Measurements from ENCODE around the gene SLC35E1. TPM values are rescaled to one million over a fixed set of nuclear protein-coding genes. Genes with fewer than 3 reads are reported as not detected.
A peak's percentile ranks its signal among the peaks of the same experiment; 100 is the strongest.
"Not testable (repeated sequence)": the region's sequence is repeated elsewhere in the genome, so short reads cannot be mapped to it uniquely, and the experiment has no call there.

SLC35E1 gene
- total and polyA plus RNA-seq, 2 of the 4 experiments (the other 2 are of a cell fraction): 22.6 to 38.0 TPM

- DNase-seq (peak; percentile 62), ATAC-seq (ENCODE audit: low read depth) (peak; percentile 75)
- H3K27ac ChIP-seq (ENCODE audit: insufficient read depth, low read length); H3K14ac ChIP-seq (replicated peaks; ENCODE audit: low read depth, low read length); H2BK5ac ChIP-seq (ENCODE audit: low read depth, low read length, poor library complexity, severe bottlenecking); H4K5ac ChIP-seq (ENCODE audit: low read depth, low read length); H3K56ac ChIP-seq (ENCODE audit: extremely low read depth, insufficient read depth, low read length); H4K91ac ChIP-seq (ENCODE audit: insufficient read depth, low read depth, low read length); H3K18ac ChIP-seq (ENCODE audit: low read depth, low read length); dilution Hi-C loops (cut with HindIII; ENCODE audit: low sequenced_read_pairs, unreplicated experiment); H3K23ac ChIP-seq (ENCODE audit: low read depth, low read length); H2BK20ac ChIP-seq (ENCODE audit: low read depth, low read length); H2AFZ ChIP-seq (replicated peaks; ENCODE audit: low read length, poor library complexity); intact Hi-C loops (cut with micrococcal nuclease); H2BK15ac ChIP-seq (ENCODE audit: low read depth, low read length); H3K4me1 ChIP-seq (ENCODE audit: control insufficient read depth, insufficient read depth, low read length); H3K9ac ChIP-seq (ENCODE audit: low read depth, low read length); H4K8ac ChIP-seq (ENCODE audit: low read depth in 2 of 2, low read length in 2 of 2); H3K4ac ChIP-seq (ENCODE audit: low read depth, low read length); H2AK5ac ChIP-seq (ENCODE audit: low read depth, low read length); H3K9me3 ChIP-seq (ENCODE audit: control insufficient read depth, insufficient read depth, low read length); in situ Hi-C loops (cut with MboI; ENCODE audit: low sequenced_read_pairs); H3K27me3 ChIP-seq (ENCODE audit: control insufficient read depth, insufficient read depth, low read length); CTCF ChIA-PET; H3K9me1 ChIP-seq (ENCODE audit: insufficient read depth, low read length); POLR2A ChIA-PET (ENCODE audit: unreplicated experiment); H3K4me3 ChIP-seq (ENCODE audit: insufficient read depth, low read depth, low read length); H2AK9ac ChIP-seq (replicated peaks; ENCODE audit: low read depth, low read length, poor library complexity); BruUV-seq (replicated peaks); H2BK120ac ChIP-seq (ENCODE audit: low read depth, low read length); H3K4me2 ChIP-seq (ENCODE audit: low read depth, low read length): not testable (repeated sequence)
- peaks cover 17 to 48% of the 10 kb centered on the region in 2 experiments for H3K79me1 ChIP-seq (ENCODE audit: low read depth in 1 of 2, low read length in 2 of 2)
- WGBS, 2 experiments (ENCODE audit: extremely low coverage in 2 of 2, insufficient read length in 1 of 2): no CpG with 5 or more reads among the region's 6 CpGs
- peaks cover 17% of the 10 kb centered on the region; the same call in 1 of the 2 replicates for H4K20me1 ChIP-seq (ENCODE audit: insufficient read depth, low read length)
- H3K36me3 ChIP-seq (ENCODE audit: control insufficient read depth, insufficient read depth, low read length): peaks cover 36% of the 10 kb centered on the region
Measured at GRCh38 chr19:16551902-16552301, 20.3 kb downstream of the SLC35E1 start.

Data from IMR-90 (cell line).